Liver (tissue), 9 donors: ENCODE data around the gene CRYBG2. TPM values are rescaled to one million over a fixed set of nuclear protein-coding genes. Genes with fewer than 3 reads are reported as not detected.
A peak's percentile ranks its signal among the peaks of the same experiment; 100 is the strongest.

Source experiments
- DNase-seq: peaks from one replicate; pipeline ENCODE4 v3.0.0-alpha.2; 2017; ENCODE audit warnings: low spot score
- H3K27ac ChIP-seq, 2 donors: one replicate each; pipeline ENCODE4 v1.7.0; 2013; ENCODE audit warnings: inconsistent platforms in 2 of 2, low read length in 2 of 2, control low read depth in 1 of 2, low read depth in 1 of 2, mild to moderate bottlenecking in 1 of 2
- H3K27me3 ChIP-seq, 4 donors: one replicate each; pipeline versions ENCODE4 v1.6.1 to v1.7.0; 2013; ENCODE audit warnings: low read length in 3 of 4, inconsistent platforms in 1 of 4, mild to moderate bottlenecking in 1 of 4, moderate library complexity in 1 of 4; ENCODE audit not compliant: control insufficient read depth in 4 of 4, insufficient read depth in 4 of 4
- H3K36me3 ChIP-seq, 4 donors: one replicate each; pipeline versions ENCODE4 v1.6.1 to v1.7.0; 2013; ENCODE audit warnings: low read length in 3 of 4, mild to moderate bottlenecking in 3 of 4, low read depth in 1 of 4, moderate library complexity in 1 of 4; ENCODE audit not compliant: control insufficient read depth in 4 of 4, insufficient read depth in 3 of 4
- H3K4me1 ChIP-seq, 4 donors: one replicate each; pipeline versions ENCODE4 v1.6.1 to v1.7.0; 2013; ENCODE audit warnings: low read length in 3 of 4, mild to moderate bottlenecking in 3 of 4, moderate library complexity in 1 of 4; ENCODE audit not compliant: control insufficient read depth in 4 of 4, insufficient read depth in 4 of 4
- H3K4me3 ChIP-seq, 3 donors: one replicate each; pipeline versions ENCODE4 v1.6.1 to v1.7.0; 2013; ENCODE audit warnings: low read length in 3 of 3, control low read depth in 1 of 3, low read depth in 1 of 3, mild to moderate bottlenecking in 1 of 3
- H3K9ac ChIP-seq, 2 donors: one replicate each; pipeline ENCODE4 v1.7.0; 2013; ENCODE audit warnings: low read length in 2 of 2, mild to moderate bottlenecking in 2 of 2, moderate library complexity in 2 of 2, control low read depth in 1 of 2, low read depth in 1 of 2
- H3K9me3 ChIP-seq, 4 donors: one replicate each; pipeline versions ENCODE4 v1.6.1 to v1.7.0; 2013; ENCODE audit warnings: low read length in 3 of 4; ENCODE audit not compliant: control insufficient read depth in 4 of 4
- EGR1 ChIP-seq, 2 donors: IDR thresholded peaks; 2 replicates each; pipeline ENCODE4 v1.6.1; 2016 to 2018; ENCODE audit warnings: antibody characterized with exemption in 2 of 2, low read depth in 2 of 2
- FOXA1 ChIP-seq: IDR thresholded peaks from 2 replicates; pipeline ENCODE4 v1.6.1; 2016; ENCODE audit warnings: antibody characterized with exemption
- FOXA2 ChIP-seq: IDR thresholded peaks from 2 replicates; pipeline ENCODE4 v1.6.1; 2016; ENCODE audit warnings: antibody characterized with exemption
- HNF4A ChIP-seq, 2 donors: conservative IDR thresholded peaks; 2 replicates each; pipeline ENCODE4 v1.6.1; 2016; ENCODE audit warnings: antibody characterized with exemption in 2 of 2, mild to moderate bottlenecking in 2 of 2
- HNF4G ChIP-seq: IDR thresholded peaks from 2 replicates; pipeline ENCODE4 v1.6.1; 2016; ENCODE audit warnings: antibody characterized with exemption
- MAX ChIP-seq: IDR thresholded peaks from 2 replicates; pipeline ENCODE4 v1.6.1; 2016; ENCODE audit warnings: antibody characterized with exemption
- RAD21 ChIP-seq, 2 donors: IDR thresholded peaks; 2 replicates each; pipeline ENCODE4 v1.6.1; 2016; ENCODE audit warnings: antibody characterized with exemption in 2 of 2, mild to moderate bottlenecking in 2 of 2
- RXRA ChIP-seq, 2 donors: IDR thresholded peaks; 2 replicates each; pipeline ENCODE4 v1.6.1; 2017 to 2018; ENCODE audit warnings: antibody characterized with exemption in 2 of 2, mild to moderate bottlenecking in 1 of 2
- TAF1 ChIP-seq: conservative IDR thresholded peaks from 2 replicates; pipeline ENCODE4 v1.6.1; 2016; ENCODE audit warnings: antibody characterized with exemption, mild to moderate bottlenecking
- YY1 ChIP-seq: IDR thresholded peaks from 2 replicates; pipeline ENCODE4 v1.6.1; 2016; ENCODE audit warnings: antibody characterized with exemption, mild to moderate bottlenecking
- ZBTB33 ChIP-seq: IDR thresholded peaks from 2 replicates; pipeline ENCODE4 v1.6.1; 2016; ENCODE audit warnings: antibody characterized with exemption
- WGBS: extraction: QIAGEN DNeasy Blood & Tissue Kit; methylation state at CpG from one replicate; pipeline ENCODE4 v1.1.7; 2013; 5-methylcytosine and 5-hydroxymethylcytosine counted together
- polyA plus RNA-seq, 2 donors: library from polyadenylated mRNA; stranded (reverse) in 1 of 2; unstranded in 1 of 2; fragments of 200-250 nt in 1 of 2; fragments of >200 nt in 1 of 2; fragmentation: Nextera tagmentation in 1 of 2; extraction: Ambion mirVana in 1 of 2; gene quantifications; one replicate each; pipeline versions ENCODE4 v1.2.1 to v1.2.3, GENCODE V29; 2013 to 2015
- total RNA-seq, 2 donors: library from RNA; depleted of rRNA; stranded (reverse); fragments of >200 nt; gene quantifications; one replicate each; pipeline ENCODE4 v1.2.3, GENCODE V29; 2014
- TF ChIP-seq, protein P1 (sequence below): IDR thresholded peaks from 2 replicates; pipeline ENCODE4 v1.6.1; 2016; ENCODE audit warnings: antibody characterized with exemption, mild to moderate bottlenecking
- TF ChIP-seq, protein P2 (sequence below): fragments of 150-350 bp; IDR thresholded peaks from 2 replicates; pipeline ENCODE4 v1.5.1; 2017; ENCODE audit warnings: improper control_type of control experiment, low read depth, low read length; ENCODE audit not compliant: missing input control
- donor health status: healthy.
- donor health status: healthy.
- donor health status: healthy.
- donor health status: healthy.
- donor health status: healthy.

CRYBG2 gene
- total and polyA plus RNA-seq, 4 donors: under 0.01 to 0.12 (median under 0.01) TPM; not detected in 1

DNA sequence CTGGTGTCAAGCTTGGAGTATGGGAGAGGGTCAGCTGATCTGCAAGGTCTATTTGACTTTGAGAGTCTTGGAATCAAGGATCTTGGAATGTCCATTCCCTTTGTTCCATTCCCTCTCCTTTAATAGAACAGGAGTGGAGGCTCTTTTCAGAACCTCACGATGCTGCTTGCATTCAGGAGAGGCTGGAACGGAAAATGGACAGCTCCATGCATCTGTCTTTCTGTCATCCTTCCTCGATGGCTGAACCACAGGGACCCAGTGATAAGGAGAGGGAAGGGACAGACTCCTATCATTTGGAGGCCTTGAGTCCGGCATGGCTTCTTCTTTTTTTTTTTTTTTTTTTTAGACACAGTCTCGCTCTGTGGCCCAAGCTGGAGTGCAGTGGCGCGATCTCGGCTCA is 41.8 kb upstream of the CRYBG2 start:
- Histone ChIP-seq H3K9me3 (no peaks in the 10 kb centered on the region), H3K36me3 (no peaks in the 10 kb centered on the region), H3K9ac (no peak overlapping the region), H3K4me3 (no peak overlapping the region), H3K27me3 (no peaks in the 10 kb centered on the region), H3K27ac (no peak overlapping the region), H3K4me1 (no peaks in the 10 kb centered on the region)
- no peak for DNase-seq
- no peak for TF ChIP-seq YY1
- no peak for TF ChIP-seq ZBTB33
- WGBS: 87% methylated on average over 8 of the region's 8 CpGs

- 19% methylated on average over 3 of the region's 3 CpGs for WGBS
- H3K36me3 ChIP-seq: no peaks in the 10 kb centered on the region
These were observed 37.5 kb upstream of the CRYBG2 start for GRCh38 chr1:26391450-26391849.

More at GRCh38 chr1:26391450-26391849, 37.5 kb upstream of the CRYBG2 start:
- no peaks in the 10 kb centered on the region for H3K4me1 ChIP-seq
- TF ChIP-seq, protein P1, sequence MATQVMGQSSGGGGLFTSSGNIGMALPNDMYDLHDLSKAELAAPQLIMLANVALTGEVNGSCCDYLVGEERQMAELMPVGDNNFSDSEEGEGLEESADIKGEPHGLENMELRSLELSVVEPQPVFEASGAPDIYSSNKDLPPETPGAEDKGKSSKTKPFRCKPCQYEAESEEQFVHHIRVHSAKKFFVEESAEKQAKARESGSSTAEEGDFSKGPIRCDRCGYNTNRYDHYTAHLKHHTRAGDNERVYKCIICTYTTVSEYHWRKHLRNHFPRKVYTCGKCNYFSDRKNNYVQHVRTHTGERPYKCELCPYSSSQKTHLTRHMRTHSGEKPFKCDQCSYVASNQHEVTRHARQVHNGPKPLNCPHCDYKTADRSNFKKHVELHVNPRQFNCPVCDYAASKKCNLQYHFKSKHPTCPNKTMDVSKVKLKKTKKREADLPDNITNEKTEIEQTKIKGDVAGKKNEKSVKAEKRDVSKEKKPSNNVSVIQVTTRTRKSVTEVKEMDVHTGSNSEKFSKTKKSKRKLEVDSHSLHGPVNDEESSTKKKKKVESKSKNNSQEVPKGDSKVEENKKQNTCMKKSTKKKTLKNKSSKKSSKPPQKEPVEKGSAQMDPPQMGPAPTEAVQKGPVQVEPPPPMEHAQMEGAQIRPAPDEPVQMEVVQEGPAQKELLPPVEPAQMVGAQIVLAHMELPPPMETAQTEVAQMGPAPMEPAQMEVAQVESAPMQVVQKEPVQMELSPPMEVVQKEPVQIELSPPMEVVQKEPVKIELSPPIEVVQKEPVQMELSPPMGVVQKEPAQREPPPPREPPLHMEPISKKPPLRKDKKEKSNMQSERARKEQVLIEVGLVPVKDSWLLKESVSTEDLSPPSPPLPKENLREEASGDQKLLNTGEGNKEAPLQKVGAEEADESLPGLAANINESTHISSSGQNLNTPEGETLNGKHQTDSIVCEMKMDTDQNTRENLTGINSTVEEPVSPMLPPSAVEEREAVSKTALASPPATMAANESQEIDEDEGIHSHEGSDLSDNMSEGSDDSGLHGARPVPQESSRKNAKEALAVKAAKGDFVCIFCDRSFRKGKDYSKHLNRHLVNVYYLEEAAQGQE: no peak
- TF ChIP-seq HNF4A (conservative IDR thresholded peaks at IDR 0.05) (no peak), RAD21 (IDR thresholded peaks at IDR 0.05) (peak; percentile 34 to 40), FOXA2 (no peak), EGR1 (IDR thresholded peaks at IDR 0.05; ENCODE audit: low read depth in 2 of 2) (no peak), RXRA (IDR thresholded peaks at IDR 0.05) (no peak), MAX (no peak), HNF4G (no peak), ZBTB33 (no peak), YY1 (no peak), TAF1 (no peak), FOXA1 (no peak)
- TF ChIP-seq, protein P2, sequence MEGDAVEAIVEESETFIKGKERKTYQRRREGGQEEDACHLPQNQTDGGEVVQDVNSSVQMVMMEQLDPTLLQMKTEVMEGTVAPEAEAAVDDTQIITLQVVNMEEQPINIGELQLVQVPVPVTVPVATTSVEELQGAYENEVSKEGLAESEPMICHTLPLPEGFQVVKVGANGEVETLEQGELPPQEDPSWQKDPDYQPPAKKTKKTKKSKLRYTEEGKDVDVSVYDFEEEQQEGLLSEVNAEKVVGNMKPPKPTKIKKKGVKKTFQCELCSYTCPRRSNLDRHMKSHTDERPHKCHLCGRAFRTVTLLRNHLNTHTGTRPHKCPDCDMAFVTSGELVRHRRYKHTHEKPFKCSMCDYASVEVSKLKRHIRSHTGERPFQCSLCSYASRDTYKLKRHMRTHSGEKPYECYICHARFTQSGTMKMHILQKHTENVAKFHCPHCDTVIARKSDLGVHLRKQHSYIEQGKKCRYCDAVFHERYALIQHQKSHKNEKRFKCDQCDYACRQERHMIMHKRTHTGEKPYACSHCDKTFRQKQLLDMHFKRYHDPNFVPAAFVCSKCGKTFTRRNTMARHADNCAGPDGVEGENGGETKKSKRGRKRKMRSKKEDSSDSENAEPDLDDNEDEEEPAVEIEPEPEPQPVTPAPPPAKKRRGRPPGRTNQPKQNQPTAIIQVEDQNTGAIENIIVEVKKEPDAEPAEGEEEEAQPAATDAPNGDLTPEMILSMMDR: peak; percentile 20
- H3K9ac ChIP-seq: no peak overlapping the region
- peak; percentile 42 for DNase-seq
- H3K27me3 ChIP-seq: no peaks in the 10 kb centered on the region
- no peak overlapping the region for H3K4me3 ChIP-seq
- no peak overlapping the region for H3K27ac ChIP-seq
- H3K9me3 ChIP-seq: no peaks in the 10 kb centered on the region
